DMS153 treated with DMSO at 0.1 percent for 48 hours (cell line): ENCODE results near the gene NSD1.
"Not testable (repeated sequence)": the region's sequence is repeated elsewhere in the genome, so short reads cannot be mapped to it uniquely, and the experiment has no call there.

Experiments
- DNase-seq: peaks from one replicate; lab custom pipeline; 2025; ENCODE audit not compliant: unreplicated experiment; lab: John Stamatoyannopoulos, UW

NSD1 gene

GRCh38 chr5:177175336-177175735 is 41.8 kb downstream of the NSD1 start:
- DNase-seq, result no peak

GRCh38 chr5:177176175-177176711 is 42.7 kb downstream of the NSD1 start:
- no peak for DNase-seq

GRCh38 chr5:177177847-177178437 is 44.4 kb downstream of the NSD1 start:
- not testable (repeated sequence) for DNase-seq

GRCh38 chr5:177178733-177179304 is 45.2 kb downstream of the NSD1 start:
- DNase-seq, result no peak

- no peak for DNase-seq
Observed at GRCh38 chr5:177179431-177179830, 45.9 kb downstream of the NSD1 start.

GRCh38 chr5:177183142-177183541 is 49.6 kb downstream of the NSD1 start:
- DNase-seq, result no peak

GRCh38 chr5:177183766-177184360 is 50.3 kb downstream of the NSD1 start:
- DNase-seq, result no peak

GRCh38 chr5:177185993-177186392 is 52.4 kb downstream of the NSD1 start:
- no peak for DNase-seq

GRCh38 chr5:177186645-177187044 is 53.1 kb downstream of the NSD1 start:
- DNase-seq, result no peak

GRCh38 chr5:177188775-177189174 is 55.2 kb downstream of the NSD1 start:
- DNase-seq, result no peak

GRCh38 chr5:177189416-177189815 is 55.8 kb downstream of the NSD1 start:
- DNase-seq, result no peak

- DNase-seq, result no peak
Observed at GRCh38 chr5:177189965-177190364, 56.4 kb downstream of the NSD1 start.

GRCh38 chr5:177194268-177194667 is 60.7 kb downstream of the NSD1 start:
- no peak for DNase-seq

GRCh38 chr5:177195307-177195952 is 61.9 kb downstream of the NSD1 start:
- no peak for DNase-seq

GRCh38 chr5:177198738-177199137 is 65.2 kb downstream of the NSD1 start:
- no peak for DNase-seq

- DNase-seq, result no peak
Observed at GRCh38 chr5:177204281-177204680, 70.7 kb downstream of the NSD1 start.

- DNase-seq, result no peak
Observed at GRCh38 chr5:177209610-177210009, 76.0 kb downstream of the NSD1 start.

- DNase-seq, result no peak
Observed at GRCh38 chr5:177212242-177212641, 78.7 kb downstream of the NSD1 start.

GRCh38 chr5:177220576-177220975 is 87.0 kb downstream of the NSD1 start:
- DNase-seq, result no peak

- no peak for DNase-seq
Observed at GRCh38 chr5:177222269-177222668, 88.7 kb downstream of the NSD1 start.

- no peak for DNase-seq
Observed at GRCh38 chr5:177225798-177226197, 92.2 kb downstream of the NSD1 start.

GRCh38 chr5:177226860-177227259 is 93.3 kb downstream of the NSD1 start:
- no peak for DNase-seq
